DND-41 (cell line): ENCODE data around the gene HBG2.

ENCODE experiments used
- CTCF ChIP-seq: IDR thresholded peaks from 2 replicates; pipeline ENCODE4 v1.5.1; 2012; ENCODE audit warnings: borderline replicate concordance, low read length, moderate library complexity, mild to moderate bottlenecking; ENCODE audit not compliant: poor library complexity, severe bottlenecking; ENCODE audit errors: extremely low read depth
- EZH2 ChIP-seq: IDR thresholded peaks from 3 replicates; pipeline ENCODE4 v1.6.1; 2012; ENCODE audit warnings: borderline replicate concordance, low read depth, mild to moderate bottlenecking, moderate library complexity, low read length, inconsistent platforms; ENCODE audit not compliant: severe bottlenecking

- TF ChIP-seq CTCF, result no peak
- TF ChIP-seq EZH2, result no peak
Observed at GRCh38 chr11:5301846-5302245, 47.3 kb upstream of the HBG2 start, which contains the start of gene OR51B4.
